HEK293T (cell line): ENCODE measurements around the gene CYP2B6.
"Not testable (repeated sequence)": the region's sequence is repeated elsewhere in the genome, so short reads cannot be mapped to it uniquely, and the experiment has no call there.

Experiments used
- CTCF ChIA-PET: fragments of 350-600 bp; formaldehyde crosslinking; extraction: SDS; loops from one replicate; lab custom pipeline; 2021; ENCODE audit warnings: antibody characterized with exemption, inconsistent platforms; lab: Yijun Ruan, JAX
- POLR2A ChIA-PET: fragments of 350-600 bp; formaldehyde crosslinking; extraction: SDS; loops from one replicate; lab custom pipeline; 2020; ENCODE audit warnings: antibody characterized with exemption, inconsistent platforms; lab: Yijun Ruan, JAX
- DNase-seq: peaks from one replicate; pipeline ENCODE4 v3.0.0; 2012; ENCODE audit warnings: mixed read lengths; ENCODE audit errors: extremely low spot score
- ARNT ChIP-seq: fragments of 450-650 bp; IDR thresholded peaks from 2 replicates; pipeline ENCODE4 v1.6.1; 2017; ENCODE audit warnings: mild to moderate bottlenecking
- BHLHE40 ChIP-seq: fragments of 450-650 bp; IDR thresholded peaks from 2 replicates; pipeline ENCODE4 v1.6.1; 2016; ENCODE audit warnings: mild to moderate bottlenecking, moderate library complexity, borderline replicate concordance
- CTBP1 ChIP-seq: fragments of 450-650 bp; IDR thresholded peaks from 2 replicates; pipeline ENCODE4 v1.6.1; 2016; ENCODE audit warnings: borderline replicate concordance
- ELF4 ChIP-seq: fragments of 450-650 bp; IDR thresholded peaks from 2 replicates; pipeline ENCODE4 v1.6.1; 2017; ENCODE audit warnings: antibody characterized with exemption
- FOXA1 ChIP-seq: fragments of 450-650 bp; IDR thresholded peaks from 2 replicates; pipeline ENCODE4 v1.6.1; 2016; ENCODE audit warnings: mild to moderate bottlenecking
- FOXK2 ChIP-seq: fragments of 450-650 bp; IDR thresholded peaks from 2 replicates; pipeline ENCODE4 v1.6.1; 2016; ENCODE audit warnings: mild to moderate bottlenecking
- FOXM1 ChIP-seq: fragments of 450-650 bp; IDR thresholded peaks from 2 replicates; pipeline ENCODE4 v1.6.1; 2017; ENCODE audit warnings: mild to moderate bottlenecking, borderline replicate concordance
- HDGF ChIP-seq: fragments of 450-650 bp; IDR thresholded peaks from 2 replicates; pipeline ENCODE4 v1.6.1; 2017; ENCODE audit warnings: antibody characterized with exemption, borderline replicate concordance
- L3MBTL2 ChIP-seq: fragments of 450-650 bp; conservative IDR thresholded peaks from 2 replicates; pipeline ENCODE4 v1.6.1; 2016; ENCODE audit warnings: mild to moderate bottlenecking
- LEF1 ChIP-seq: fragments of 450-650 bp; IDR thresholded peaks from 2 replicates; pipeline ENCODE4 v1.6.1; 2017; ENCODE audit warnings: mild to moderate bottlenecking, borderline replicate concordance
- NFRKB ChIP-seq: fragments of 450-650 bp; IDR thresholded peaks from 2 replicates; pipeline ENCODE4 v1.6.1; 2016; ENCODE audit warnings: mild to moderate bottlenecking, moderate library complexity
- PKNOX1 ChIP-seq: fragments of 450-650 bp; IDR thresholded peaks from 2 replicates; pipeline ENCODE4 v1.6.1; 2016
- SP1 ChIP-seq: fragments of 450-650 bp; IDR thresholded peaks from 2 replicates; pipeline ENCODE4 v1.6.1; 2017
- SUZ12 ChIP-seq: fragments of 450-650 bp; IDR thresholded peaks from 2 replicates; pipeline ENCODE4 v1.6.1; 2016; ENCODE audit warnings: mild to moderate bottlenecking
- TARDBP ChIP-seq: fragments of 450-650 bp; IDR thresholded peaks from 2 replicates; pipeline ENCODE4 v1.6.1; 2016
- ZNF384 ChIP-seq: fragments of 450-650 bp; IDR thresholded peaks from 2 replicates; pipeline ENCODE4 v1.6.1; 2016

The CYP2B6 gene

GRCh38 chr19:41025871-41026270 is 34.8 kb downstream of the CYP2B6 start:
- ChIA-PET POLR2A (no interaction called here), CTCF (no interaction called here)
- TF ChIP-seq NFRKB (no peak), PKNOX1 (no peak), BHLHE40 (no peak), ZNF384 (no peak), ELF4 (no peak), TARDBP (no peak), LEF1 (no peak), ARNT (no peak), FOXA1 (no peak), FOXK2 (no peak), FOXM1 (no peak)
- DNase-seq = no peak

GRCh38 chr19:41027273-41027967 is 36.3 kb downstream of the CYP2B6 start:
- ChIA-PET CTCF (no interaction called here), POLR2A (no interaction called here)
- TF ChIP-seq ELF4 (no peak), L3MBTL2 (no peak), SP1 (no peak), LEF1 (no peak), FOXK2 (no peak), FOXM1 (no peak), ZNF384 (no peak), HDGF (no peak), SUZ12 (no peak), FOXA1 (no peak), TARDBP (no peak), CTBP1 (no peak), PKNOX1 (no peak), ARNT (no peak)
- no peak for DNase-seq

GRCh38 chr19:41029524-41030432 is 38.7 kb downstream of the CYP2B6 start:
- ChIA-PET POLR2A (no interaction called here), CTCF (no interaction called here)
- no peak for DNase-seq
- TF ChIP-seq CTBP1 (no peak), ARNT (no peak), HDGF (no peak), ELF4 (no peak), ZNF384 (no peak), L3MBTL2 (no peak), SP1 (no peak), NFRKB (no peak), FOXA1 (no peak), LEF1 (no peak), PKNOX1 (no peak), TARDBP (no peak), SUZ12 (no peak), FOXK2 (no peak)

GRCh38 chr19:41030651-41031050 is 39.6 kb downstream of the CYP2B6 start:
- POLR2A ChIA-PET = no interaction called here
- no peak for TF ChIP-seq SP1
- DNase-seq = no peak
- CTCF ChIA-PET = no interaction called here

GRCh38 chr19:41031916-41032315 is 40.8 kb downstream of the CYP2B6 start:
- no peak for TF ChIP-seq BHLHE40
- TF ChIP-seq SUZ12 = no peak
- TF ChIP-seq FOXK2 = no peak
- TF ChIP-seq ARNT = no peak
- TF ChIP-seq CTBP1 = no peak
- no peak for TF ChIP-seq NFRKB
- no peak for TF ChIP-seq HDGF
- no peak for TF ChIP-seq SP1
- no peak for TF ChIP-seq FOXA1
- no peak for TF ChIP-seq ELF4
- TF ChIP-seq L3MBTL2 = no peak
- CTCF ChIA-PET = no interaction called here
- POLR2A ChIA-PET = interaction anchor here (0.5 kb wide), 1 partner anchor 399 kb away, joined by 3 read pairs; no protein-coding TSS in a partner anchor
- DNase-seq = no peak

- POLR2A ChIA-PET, CTCF ChIA-PET: not testable (repeated sequence)
Observed at GRCh38 chr19:41033324-41033723, 42.2 kb downstream of the CYP2B6 start.

More at GRCh38 chr19:41033324-41033723, 42.2 kb downstream of the CYP2B6 start:
- DNase-seq = not testable (repeated sequence)
